Ovary (tissue), 3 donors: ENCODE data around the gene SHF.

ENCODE experiments used
- EP300 ChIP-seq: sonication (generic); formaldehyde crosslinking; IDR thresholded peaks from one replicate; pipeline ENCODE4 v1.6.1; 2017; ENCODE audit warnings: antibody characterized with exemption
- POLR2A ChIP-seq: fragments of 450-650 bp; IDR thresholded peaks from one replicate; pipeline ENCODE4 v1.6.1; 2017; ENCODE audit warnings: antibody characterized with exemption, mild to moderate bottlenecking, moderate library complexity
- TF ChIP-seq, protein P1 (sequence below), 3 donors: fragments of 450-650 bp in 2 of 3; fragments of 200-600 bp in 1 of 3; IDR thresholded peaks; one replicate each; pipeline versions ENCODE4 v1.5.1 to v1.8.0; 2016 to 2022; ENCODE audit warnings: antibody characterized with exemption in 3 of 3, mild to moderate bottlenecking in 1 of 3
- donor health status: DM: no; HTN: no; CAD: no.

- TF ChIP-seq, protein P1, sequence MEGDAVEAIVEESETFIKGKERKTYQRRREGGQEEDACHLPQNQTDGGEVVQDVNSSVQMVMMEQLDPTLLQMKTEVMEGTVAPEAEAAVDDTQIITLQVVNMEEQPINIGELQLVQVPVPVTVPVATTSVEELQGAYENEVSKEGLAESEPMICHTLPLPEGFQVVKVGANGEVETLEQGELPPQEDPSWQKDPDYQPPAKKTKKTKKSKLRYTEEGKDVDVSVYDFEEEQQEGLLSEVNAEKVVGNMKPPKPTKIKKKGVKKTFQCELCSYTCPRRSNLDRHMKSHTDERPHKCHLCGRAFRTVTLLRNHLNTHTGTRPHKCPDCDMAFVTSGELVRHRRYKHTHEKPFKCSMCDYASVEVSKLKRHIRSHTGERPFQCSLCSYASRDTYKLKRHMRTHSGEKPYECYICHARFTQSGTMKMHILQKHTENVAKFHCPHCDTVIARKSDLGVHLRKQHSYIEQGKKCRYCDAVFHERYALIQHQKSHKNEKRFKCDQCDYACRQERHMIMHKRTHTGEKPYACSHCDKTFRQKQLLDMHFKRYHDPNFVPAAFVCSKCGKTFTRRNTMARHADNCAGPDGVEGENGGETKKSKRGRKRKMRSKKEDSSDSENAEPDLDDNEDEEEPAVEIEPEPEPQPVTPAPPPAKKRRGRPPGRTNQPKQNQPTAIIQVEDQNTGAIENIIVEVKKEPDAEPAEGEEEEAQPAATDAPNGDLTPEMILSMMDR (IDR thresholded peaks at IDR 0.05): peak in 2 of 3 donors; percentile 13 to 23
- TF ChIP-seq EP300 (no peak), POLR2A (no peak)
Measured at GRCh38 chr15:45205192-45205591, 17.4 kb upstream of the SHF start.
